GM19328 (cell line): ENCODE data around the gene YPEL2.
"Not testable (repeated sequence)": the region's sequence is repeated elsewhere in the genome, so short reads cannot be mapped to it uniquely, and the experiment has no call there.

Source experiments
- ATAC-seq: cut with Tn5 transposase; IDR thresholded peaks from one replicate; pipeline ENCODE4 v1.9.1; 2021; ENCODE audit warnings: mild to moderate bottlenecking, moderate library complexity; ENCODE audit not compliant: unreplicated experiment

YPEL2 gene

DNA sequence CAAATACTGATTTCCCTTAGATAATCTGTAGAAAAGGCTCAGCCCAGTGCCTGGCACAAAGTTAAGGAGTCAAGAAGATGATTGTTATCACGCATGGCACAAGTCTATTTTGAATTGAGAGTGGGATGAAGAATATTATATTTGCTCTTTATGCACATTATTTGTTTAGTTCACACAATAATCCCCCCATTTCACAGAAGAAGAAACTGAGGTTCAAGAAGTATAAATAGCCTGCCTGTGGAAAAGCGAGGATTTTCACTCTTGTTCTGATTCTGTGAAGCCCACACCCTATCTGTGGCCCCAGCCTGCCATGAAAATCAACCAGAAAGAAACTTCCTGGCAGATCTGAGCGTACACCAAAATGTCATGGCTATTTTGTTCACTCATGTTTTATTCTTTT, 73.0 kb downstream of the YPEL2 start:
- ATAC-seq = no peak

DNA sequence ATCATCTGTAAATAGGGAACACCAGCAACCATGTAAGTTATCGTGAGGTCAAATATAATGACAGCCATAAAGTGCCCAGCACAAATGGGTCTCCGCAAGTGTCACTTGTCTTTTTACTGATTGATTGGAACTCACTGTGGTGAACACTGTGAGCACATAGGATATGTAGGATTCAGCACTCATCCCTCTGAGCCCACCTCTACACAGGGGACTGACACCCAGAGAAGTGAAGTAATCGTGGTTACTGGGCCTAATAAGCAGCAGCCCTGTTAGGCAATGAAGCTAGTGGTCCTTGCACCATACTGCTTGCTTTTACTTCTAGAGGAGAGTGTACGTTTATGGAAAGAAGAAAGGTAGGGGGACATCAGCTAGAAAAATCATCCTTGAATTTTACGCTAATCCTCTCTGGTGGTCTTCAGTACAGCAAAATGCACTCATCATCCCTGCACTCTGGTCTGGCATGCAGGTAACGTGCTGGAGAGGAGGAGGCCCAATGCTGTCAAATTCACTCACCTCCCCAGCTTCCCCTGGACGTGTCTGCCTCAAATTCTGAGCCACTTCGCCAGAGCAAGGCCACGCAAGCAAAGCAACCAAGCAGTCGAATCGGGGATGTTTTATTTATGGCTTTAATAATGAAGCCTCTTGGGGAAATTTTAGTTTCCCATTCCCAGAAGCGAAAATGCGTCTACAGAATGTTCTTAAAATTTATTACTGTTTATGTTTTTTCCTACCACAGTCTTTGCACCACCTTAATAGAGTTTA, 74.7 kb downstream of the YPEL2 start:
- ATAC-seq = no peak

DNA sequence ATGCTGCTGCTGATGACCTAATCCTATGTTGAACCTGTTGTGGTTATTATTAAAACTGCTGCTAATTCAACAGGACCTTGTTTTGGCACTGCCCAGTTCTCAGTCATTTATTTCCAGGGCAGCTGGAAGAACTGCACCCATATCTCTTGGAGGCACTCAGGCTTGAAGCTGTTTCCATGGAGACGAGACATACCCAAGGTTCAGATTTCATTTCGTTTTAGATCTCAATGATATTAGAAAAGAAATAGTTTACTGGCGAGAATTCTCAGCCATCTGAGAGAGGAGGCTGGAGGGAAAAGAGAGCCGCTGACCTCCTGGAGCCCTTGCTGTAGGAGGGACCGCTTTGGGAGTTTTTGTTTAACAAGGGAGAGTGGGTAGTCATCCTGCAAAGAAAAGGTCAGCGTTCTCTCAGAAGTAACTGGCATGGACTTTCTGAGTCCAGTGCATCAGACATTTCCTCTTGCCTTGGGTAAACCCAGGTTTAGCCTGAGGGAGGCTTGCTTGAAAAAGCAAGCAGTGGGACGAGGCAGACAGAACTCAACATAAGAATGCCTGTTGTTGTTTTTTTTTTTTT, 75.4 kb downstream of the YPEL2 start:
- no peak for ATAC-seq

DNA sequence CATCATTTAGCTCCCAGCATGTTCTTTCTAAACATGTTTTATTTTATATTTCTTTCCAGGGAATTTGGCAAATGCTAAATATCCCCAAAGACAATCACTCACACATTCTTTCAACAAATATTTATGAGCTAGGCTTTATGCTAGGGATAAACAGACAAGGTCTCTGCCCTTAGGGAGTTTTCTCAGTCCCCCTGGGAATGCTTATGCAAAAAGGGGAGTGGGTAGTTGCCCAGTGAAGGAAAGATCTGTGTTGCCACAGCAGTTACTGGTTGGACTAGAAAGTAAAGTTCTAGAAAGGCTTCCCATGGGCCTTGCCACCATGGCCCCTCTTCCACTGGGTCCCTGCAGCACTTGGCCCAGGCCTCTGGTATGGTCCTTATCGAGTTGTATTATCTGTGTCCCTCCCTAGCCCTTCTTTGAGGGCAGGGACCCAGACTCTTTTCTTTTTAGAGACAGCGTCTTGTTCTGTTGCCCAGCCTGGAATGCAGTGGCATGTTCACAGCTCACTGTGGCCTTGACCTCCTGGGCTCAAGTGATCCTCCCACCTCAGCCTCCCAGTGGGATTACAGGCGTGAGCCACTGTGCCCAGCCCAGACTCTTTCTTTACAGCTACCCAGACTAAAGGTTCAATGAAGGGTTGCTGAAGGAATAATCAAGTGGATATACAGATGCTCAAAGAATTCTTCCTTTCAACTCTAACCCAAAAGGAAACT, 78.0 kb downstream of the YPEL2 start:
- no peak for ATAC-seq

DNA sequence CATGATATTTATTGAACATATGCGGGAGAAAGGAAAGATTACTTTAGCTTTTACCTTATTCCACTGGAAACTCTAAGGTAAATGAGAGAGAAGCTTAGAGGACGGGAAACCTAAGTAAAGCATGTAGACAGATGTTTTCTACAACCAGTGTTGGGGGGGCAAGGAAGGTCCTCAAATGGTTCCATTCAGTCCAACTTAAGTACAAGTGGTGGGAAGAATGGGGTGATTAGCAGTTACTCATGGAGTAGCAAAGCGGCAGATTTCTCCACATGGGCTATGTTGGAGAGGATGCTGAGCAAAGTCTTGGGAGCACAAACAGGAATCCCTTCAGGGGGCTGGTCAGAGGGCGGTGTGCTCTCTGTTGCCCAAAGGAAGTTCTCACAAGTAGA, 78.6 kb downstream of the YPEL2 start:
- no peak for ATAC-seq

DNA sequence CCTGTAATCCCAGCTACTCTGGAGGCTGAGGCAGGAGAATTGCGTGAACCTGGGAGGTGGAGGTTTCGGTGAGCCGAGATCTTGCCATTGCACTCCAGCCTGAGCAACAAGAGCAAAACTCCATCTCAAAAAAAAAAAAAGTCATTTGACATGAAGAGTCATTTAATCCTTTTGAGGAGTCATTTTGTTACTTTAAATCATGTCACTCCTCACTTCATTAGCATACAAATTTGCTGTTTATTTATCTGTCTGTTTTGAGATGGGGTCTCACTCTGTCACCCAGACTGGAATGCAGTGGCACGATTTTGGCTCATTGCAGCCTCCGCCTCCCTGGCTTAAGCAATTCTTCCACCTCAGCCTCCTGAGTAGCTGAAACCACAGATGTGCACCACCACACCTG, 81.0 kb downstream of the YPEL2 start:
- ATAC-seq = not testable (repeated sequence)

DNA sequence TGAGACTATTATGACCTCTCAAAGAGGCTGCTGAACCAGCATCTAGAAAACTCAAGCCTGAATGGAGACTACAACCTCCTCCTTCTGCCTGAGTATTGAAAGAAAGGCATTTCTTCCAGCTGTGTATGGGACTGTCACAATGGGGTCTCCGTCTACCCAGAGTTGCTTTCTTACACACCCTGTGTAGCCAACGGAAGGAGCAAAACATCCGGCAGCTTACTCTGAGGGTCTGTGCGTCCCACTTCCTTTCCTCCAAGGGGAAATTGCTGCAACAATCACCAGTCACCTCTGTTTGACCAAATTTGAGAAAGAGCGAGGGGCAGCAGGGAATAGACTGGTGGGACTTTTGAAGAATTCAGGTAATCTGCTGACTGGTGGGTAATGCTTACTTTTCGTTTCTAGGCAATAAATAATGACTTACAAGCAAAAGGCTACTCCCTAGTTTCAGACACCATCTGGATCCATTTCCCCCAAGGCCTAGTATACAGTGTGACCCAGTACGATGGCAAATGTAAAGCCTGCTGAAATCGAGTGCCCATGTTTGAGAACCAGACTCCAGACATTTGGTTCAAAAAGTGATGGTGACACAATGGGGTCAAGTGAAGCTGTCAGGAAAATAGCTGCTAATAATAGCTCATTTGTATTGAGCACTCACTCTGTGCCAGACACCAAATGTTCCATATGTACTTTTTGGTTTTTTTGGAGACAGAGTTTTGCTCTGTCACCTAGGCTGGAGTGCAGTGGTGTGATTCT, 81.7 kb downstream of the YPEL2 start:
- no peak for ATAC-seq

DNA sequence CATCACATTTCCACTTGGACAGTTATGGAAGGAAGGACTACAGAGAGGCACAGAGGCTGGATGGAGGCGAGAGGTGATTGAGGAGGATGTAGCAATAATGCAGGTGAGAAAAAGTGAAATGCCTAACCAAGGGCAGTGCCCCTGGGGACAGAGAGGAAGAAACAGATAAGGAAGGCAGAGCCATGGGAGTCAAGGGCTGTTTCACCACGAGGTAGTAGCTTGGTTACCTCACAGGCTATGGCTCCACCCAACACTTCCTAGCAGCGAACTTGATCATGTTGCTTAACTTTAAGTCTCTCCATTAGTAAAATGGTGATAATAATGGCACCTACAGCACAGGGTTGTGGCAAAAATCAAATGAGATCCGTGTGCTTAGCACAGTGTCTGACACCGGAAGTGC, 83.9 kb downstream of the YPEL2 start:
- no peak for ATAC-seq

DNA sequence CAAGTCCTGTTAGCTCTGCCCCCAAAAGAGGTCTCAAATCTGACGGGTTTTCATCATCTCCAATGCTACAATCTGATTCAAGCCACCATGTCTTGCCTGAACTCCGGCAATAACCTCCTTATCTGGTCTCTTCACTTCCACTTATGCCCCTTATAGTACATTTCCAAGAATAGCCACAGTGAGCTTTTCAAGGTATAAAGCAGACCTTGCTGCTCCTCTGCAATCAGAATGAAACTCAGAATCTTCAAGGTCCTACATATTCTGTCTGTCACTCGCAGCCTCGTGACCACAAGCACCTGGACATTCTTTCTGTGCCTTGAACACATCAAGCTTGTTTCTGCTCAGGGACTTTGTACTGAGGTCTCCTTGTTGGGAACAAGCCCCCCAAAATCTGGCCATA, 84.7 kb downstream of the YPEL2 start:
- ATAC-seq = no peak

DNA sequence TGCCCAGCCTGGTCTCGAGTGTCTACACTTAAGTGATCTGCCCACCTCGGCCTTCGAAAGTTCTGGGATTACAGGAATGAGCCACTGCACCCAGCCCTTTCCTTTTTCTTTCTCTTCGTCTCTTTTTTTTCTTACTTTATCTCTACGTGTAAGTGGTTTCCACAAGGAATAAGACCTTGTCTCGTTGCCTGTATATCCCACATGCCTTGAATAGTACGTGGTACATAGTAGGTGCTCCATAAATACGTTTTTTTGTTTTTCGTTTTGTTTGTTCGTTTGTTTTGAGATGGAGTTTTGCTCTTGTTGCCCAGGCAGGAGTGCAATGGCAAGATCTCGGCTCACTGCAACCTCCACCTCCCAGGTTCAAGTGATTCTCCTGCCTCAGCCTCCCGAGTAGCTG, 86.0 kb downstream of the YPEL2 start:
- ATAC-seq = no peak

DNA sequence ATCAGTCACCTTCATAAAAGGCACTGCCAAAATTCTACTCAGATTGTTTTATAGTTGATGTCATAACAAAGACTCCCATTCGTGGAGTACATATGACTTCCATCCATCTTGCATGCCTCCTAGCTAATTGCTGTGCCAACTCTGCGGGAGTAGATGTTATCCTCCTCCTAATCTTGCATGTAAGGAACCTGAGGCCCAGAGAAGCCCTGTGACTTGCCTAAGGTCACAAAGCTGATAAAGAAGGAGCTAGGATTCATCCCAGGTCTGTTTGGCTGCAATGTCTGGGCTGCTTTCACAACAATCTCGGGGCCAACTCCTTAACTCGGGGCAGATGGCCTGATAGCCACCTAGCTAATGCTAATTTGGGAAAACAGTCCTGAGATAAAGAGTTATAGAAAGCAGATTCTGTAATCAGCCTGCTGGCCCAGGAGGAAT, 87.3 kb downstream of the YPEL2 start:
- ATAC-seq = no peak

DNA sequence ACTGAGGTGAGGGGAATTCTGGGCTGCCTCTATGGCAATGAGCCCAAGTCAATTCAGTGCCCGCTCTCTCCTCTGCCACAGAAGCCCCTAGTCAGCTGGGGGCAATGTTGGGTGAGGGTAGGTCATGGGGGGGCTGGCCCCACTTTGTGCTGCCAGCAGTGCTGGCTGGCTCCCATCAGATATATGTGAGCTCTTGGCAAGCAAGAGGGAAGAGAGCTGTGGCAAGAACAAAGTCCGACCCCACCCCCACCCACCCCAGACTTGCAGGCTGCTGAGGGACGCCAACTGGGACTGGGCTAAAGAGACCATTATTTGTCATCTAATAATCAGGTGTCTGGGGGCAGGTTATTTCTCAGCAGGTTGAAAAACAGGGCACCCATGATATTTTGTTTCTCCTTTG, 89.4 kb downstream of the YPEL2 start:
- no peak for ATAC-seq

DNA sequence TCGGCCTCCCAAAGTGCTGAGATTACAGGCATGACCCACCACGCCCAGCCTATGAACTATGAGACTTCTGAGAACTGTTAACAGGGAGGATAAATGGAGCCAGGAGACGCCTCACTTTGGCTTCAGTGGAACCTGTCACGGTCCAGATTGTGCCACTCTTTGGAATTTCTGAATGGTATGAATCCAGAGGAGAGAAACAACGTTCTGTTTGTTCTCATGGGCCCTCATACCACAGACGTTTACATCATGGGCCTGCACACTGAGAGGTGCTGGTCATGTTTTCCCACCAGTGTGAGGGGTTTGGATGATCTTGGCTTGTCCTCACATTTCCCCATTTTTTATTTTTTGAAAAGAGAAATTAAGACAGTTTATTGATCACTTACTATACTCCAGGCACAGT, 90.3 kb downstream of the YPEL2 start:
- ATAC-seq = no peak

DNA sequence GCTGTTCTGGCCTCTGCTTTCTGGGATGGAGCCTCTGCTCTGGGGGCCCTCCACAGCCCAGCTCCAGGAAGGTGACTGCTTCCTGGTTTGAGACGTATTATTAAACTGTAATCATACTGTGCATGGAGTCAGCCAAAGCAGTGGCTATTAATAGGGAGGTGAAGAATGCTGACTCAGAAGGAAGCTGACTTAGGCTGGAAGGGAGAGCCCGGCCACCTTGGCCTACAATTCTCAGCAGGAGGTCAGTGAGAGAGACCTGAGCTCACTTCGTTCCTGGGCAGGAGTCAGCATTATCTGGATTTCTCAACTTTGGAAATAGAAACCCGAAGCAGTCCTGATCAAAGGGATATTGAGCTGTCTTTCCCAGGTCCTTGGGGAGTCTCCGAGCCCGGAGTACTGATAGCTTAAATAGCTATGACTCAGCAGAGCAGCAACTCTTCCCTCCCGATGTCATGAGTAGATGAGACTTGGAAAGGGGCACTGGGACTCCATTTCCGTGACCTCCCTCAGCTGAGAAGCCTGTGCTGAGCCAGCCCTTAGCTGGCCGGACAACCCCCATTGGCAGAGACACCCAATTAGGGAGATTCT, 91.8 kb downstream of the YPEL2 start:
- no peak for ATAC-seq

DNA sequence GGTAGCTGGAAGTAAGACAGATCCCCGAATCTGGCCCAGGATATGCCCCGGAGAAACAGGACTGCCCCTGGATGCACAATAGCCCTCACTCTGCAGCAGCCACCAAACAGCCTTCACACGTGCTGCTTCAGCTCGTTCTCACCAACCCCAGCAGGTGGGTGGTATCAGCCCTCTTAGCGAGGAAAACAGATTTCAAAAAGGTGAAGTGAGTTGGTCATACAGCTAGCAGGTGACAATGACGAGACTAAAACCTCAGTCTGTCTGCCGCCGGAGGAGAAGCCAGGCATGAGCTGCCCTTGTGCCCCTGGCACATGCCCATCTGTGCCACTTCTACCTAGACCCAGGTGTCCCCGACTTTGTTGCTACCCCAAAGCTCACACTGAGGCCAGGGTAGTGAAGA, 92.4 kb downstream of the YPEL2 start:
- ATAC-seq = no peak

DNA sequence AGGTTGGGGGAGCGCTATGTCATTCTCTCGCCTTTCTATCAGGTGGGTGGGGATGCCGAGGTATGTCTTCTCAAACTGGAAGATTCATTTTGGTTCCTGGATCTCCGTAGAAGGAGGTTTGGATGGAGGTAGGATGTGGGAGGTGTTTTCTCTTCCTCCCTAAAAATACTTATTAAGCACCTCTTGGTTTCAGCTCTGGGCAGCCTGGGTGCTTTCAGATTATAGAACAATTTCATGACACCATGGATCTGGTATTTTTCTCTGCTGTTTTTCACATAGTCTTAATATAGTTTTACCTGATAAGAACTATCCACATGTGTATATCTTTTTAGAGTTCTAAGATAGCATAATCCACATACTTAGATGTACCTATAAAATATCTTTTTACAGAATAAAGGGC, 92.9 kb downstream of the YPEL2 start:
- ATAC-seq = no peak

DNA sequence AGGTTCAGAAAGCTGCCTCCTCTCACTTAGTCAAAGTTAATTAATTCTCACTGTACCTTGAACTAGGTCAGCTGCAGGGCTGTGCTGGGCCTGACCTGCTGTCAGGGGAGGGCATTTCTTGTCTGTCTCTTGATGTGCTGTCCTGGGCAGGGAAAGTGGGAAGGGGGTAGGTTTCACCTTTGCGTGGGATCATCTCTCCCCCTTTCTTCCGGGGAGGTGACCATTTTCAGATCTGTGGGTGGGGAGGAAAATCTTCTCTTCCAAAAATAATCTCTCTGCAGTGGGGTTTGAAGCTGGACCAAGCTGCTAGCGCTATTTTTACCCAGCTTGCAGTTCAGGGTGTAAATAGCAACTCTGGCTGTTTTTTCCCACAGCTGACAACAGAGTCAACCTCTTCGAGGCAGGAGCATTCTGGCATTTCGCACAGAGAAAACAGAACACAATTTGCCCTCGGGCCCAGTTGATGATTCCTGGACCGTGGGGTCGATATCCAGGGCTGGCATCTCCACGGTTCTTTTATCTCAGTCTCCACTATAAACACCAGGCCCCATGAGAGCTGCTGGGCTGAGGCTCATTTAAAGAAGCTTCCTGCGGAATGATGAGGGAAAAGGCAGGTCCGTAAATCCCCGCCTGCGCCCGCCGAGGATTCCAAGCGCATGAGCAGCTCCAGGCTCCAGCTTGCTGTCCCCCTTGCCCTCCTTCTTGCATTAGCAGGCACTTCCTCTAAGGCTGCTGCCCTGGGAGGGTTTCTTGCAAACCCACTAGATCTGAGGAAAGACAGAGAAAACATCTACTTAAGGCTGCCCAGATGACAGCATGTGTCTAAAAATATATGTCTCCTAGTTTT, 93.9 kb downstream of the YPEL2 start:
- no peak for ATAC-seq

DNA sequence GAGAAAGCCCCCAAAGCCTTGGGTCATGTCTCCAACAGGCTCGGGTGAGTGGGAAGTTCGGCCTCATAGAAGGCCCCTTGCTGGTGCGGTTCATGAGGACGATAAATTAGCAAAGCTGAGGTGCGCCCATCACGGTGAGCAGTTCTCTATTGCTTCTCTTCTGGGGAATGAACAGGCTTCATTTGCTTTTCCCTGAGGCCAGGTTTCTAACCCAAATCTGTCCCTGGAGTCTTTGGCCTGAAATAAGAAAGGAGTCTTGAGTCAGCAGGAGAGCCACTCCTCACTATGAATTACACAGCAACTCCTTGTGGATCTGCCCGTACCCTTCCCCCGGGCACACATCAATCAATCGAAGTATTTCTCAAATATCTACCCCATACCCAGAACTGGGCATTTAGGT, 94.6 kb downstream of the YPEL2 start:
- ATAC-seq = no peak

DNA sequence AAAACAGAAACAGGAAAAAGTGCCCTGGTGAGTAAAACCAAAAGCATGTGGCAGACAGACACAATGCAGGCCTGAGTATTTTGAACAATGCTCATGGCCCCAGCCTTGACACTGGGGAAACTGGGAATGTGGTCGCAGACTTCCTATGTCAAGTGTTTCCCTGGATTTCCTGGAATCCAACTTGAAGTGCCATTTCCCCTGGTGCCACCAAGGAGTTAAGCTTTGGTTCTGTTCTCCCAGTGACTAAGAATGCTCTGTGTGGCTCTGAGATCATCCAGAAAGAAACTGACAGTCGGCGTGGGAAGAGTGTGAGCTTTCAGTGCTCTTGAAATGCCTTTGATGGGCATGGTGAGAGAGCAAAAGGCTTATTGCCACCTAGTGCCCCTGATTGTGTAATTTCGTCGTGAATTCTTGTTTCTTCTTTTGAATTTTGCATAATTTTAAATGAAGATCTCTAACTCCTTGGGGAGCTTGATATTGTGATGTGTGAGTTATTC, 96.0 kb downstream of the YPEL2 start:
- ATAC-seq = no peak

DNA sequence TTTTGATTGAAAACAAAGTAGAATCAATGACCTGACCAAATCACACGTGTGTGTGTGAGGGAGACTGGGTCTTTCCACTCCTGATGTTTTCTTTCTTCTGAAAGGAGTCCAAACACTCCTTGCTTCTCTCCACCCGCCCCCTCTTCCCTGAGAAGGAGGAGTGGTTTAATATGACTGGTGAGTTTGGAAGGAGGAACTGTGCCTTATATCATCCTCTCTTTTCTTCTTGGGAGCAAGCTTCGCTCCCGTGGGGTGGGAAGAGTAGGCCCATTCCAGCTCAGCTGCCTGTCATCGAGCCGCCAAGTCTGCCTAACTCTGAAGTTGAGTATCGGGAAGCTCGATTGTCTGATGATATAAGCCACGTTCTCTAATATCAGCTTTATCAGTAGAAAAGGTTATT, 96.5 kb downstream of the YPEL2 start:
- no peak for ATAC-seq
